GM12891 (cell line): ENCODE measurements around the gene NUDT9.

ENCODE experiments used
- POLR2A ChIP-seq: IDR thresholded peaks from 2 replicates; pipeline ENCODE4 v1.6.1; 2011; ENCODE audit warnings: low read depth, low read length, control low read depth
- POLR2AphosphoS5 ChIP-seq: IDR thresholded peaks from 2 replicates; pipeline ENCODE4 v1.6.1; 2011; ENCODE audit warnings: low read depth, low read length, control low read depth

DNA sequence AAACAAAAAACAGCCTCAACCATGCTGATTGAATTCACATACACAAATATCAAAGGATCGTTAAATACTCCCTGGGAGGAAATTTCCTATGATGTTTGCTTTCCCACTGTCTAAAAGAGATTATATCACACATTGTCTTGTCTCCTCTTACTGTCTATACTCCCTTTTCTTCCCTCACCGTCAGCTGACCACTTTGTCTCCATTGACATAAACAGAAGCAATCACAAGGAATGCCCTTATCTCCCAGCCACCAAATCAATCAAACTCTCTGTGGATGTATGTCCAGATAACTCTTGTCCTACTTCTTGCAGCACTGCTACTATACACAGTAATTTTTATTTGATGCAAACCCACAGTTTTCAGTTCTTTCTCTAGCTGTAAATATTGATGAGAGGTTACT, 12.2 kb upstream of the NUDT9 start:
- TF ChIP-seq POLR2A = no peak
- no peak for TF ChIP-seq POLR2AphosphoS5
